Measurements from ENCODE around the gene TIMM23.
A peak's percentile ranks its signal among the peaks of the same experiment; 100 is the strongest.
"Not testable (repeated sequence)": the region's sequence is repeated elsewhere in the genome, so short reads cannot be mapped to it uniquely, and the experiment has no call there.

Gene TIMM23

GRCh38 chr10:45972106-45972812 lies at the start of gene TIMM23:
Gene TIMM23 (plus strand): TSS chr10:45972489. CDS start chr10:45972625, 136 bp downstream.
- POLR2A ChIA-PET (ENCODE audit: low non-redundant PET); CTCF ChIA-PET: not testable (repeated sequence)
- DNase-seq (ENCODE audit: low spot score), result peak; percentile 30
- peak within 1 kb of the TSS; percentile 73 for H3K27ac ChIP-seq

- POLR2A ChIA-PET (ENCODE audit: low non-redundant PET); CTCF ChIA-PET; DNase-seq (ENCODE audit: low spot score); H3K27ac ChIP-seq: not testable (repeated sequence)
Observed at GRCh38 chr10:45926790-45927189, 45.5 kb upstream of the TIMM23 start.

- DNase-seq (ENCODE audit: low spot score); POLR2A ChIA-PET (ENCODE audit: low non-redundant PET); CTCF ChIA-PET; H3K27ac ChIP-seq: not testable (repeated sequence)
Observed at GRCh38 chr10:45931305-45931704, 41.0 kb upstream of the TIMM23 start.

GRCh38 chr10:45934788-45935187 lies 37.5 kb upstream of the TIMM23 start:
- H3K27ac ChIP-seq; DNase-seq (ENCODE audit: low spot score); POLR2A ChIA-PET (ENCODE audit: low non-redundant PET); CTCF ChIA-PET: not testable (repeated sequence)

- H3K27ac ChIP-seq; DNase-seq (ENCODE audit: low spot score); CTCF ChIA-PET; POLR2A ChIA-PET (ENCODE audit: low non-redundant PET): not testable (repeated sequence)
Observed at GRCh38 chr10:45939176-45939697, 33.1 kb upstream of the TIMM23 start.

- DNase-seq (ENCODE audit: low spot score); H3K27ac ChIP-seq; CTCF ChIA-PET; POLR2A ChIA-PET (ENCODE audit: low non-redundant PET): not testable (repeated sequence)
Observed at GRCh38 chr10:45941196-45941595, 31.1 kb upstream of the TIMM23 start.

GRCh38 chr10:45945476-45945875 lies 26.8 kb upstream of the TIMM23 start:
- POLR2A ChIA-PET (ENCODE audit: low non-redundant PET), result not testable (repeated sequence)

GRCh38 chr10:45947363-45947762 lies 24.9 kb upstream of the TIMM23 start:
- CTCF ChIA-PET; DNase-seq (ENCODE audit: low spot score); H3K27ac ChIP-seq; POLR2A ChIA-PET (ENCODE audit: low non-redundant PET): not testable (repeated sequence)

More at GRCh38 chr10:45945476-45945875, 26.8 kb upstream of the TIMM23 start:
- H3K27ac ChIP-seq; DNase-seq (ENCODE audit: low spot score); CTCF ChIA-PET: not testable (repeated sequence)

GRCh38 chr10:45948801-45949200 lies 23.5 kb upstream of the TIMM23 start:
- H3K27ac ChIP-seq; CTCF ChIA-PET; DNase-seq (ENCODE audit: low spot score); POLR2A ChIA-PET (ENCODE audit: low non-redundant PET): not testable (repeated sequence)

GRCh38 chr10:45954367-45954766 lies 17.9 kb upstream of the TIMM23 start:
- DNase-seq (ENCODE audit: low spot score); POLR2A ChIA-PET (ENCODE audit: low non-redundant PET); CTCF ChIA-PET; H3K27ac ChIP-seq: not testable (repeated sequence)

- POLR2A ChIA-PET (ENCODE audit: low non-redundant PET); CTCF ChIA-PET; DNase-seq (ENCODE audit: low spot score); H3K27ac ChIP-seq: not testable (repeated sequence)
Observed at GRCh38 chr10:45956634-45957033, 15.7 kb upstream of the TIMM23 start.

GRCh38 chr10:45957928-45958327 lies 14.4 kb upstream of the TIMM23 start:
- CTCF ChIA-PET; DNase-seq (ENCODE audit: low spot score); H3K27ac ChIP-seq; POLR2A ChIA-PET (ENCODE audit: low non-redundant PET): not testable (repeated sequence)

GRCh38 chr10:45962686-45963452 lies 9.4 kb upstream of the TIMM23 start:
- DNase-seq (ENCODE audit: low spot score); H3K27ac ChIP-seq; POLR2A ChIA-PET (ENCODE audit: low non-redundant PET); CTCF ChIA-PET: not testable (repeated sequence)

GRCh38 chr10:45971019-45971418 lies 1.3 kb upstream of the TIMM23 start:
- H3K27ac ChIP-seq, result not testable (repeated sequence)

GRCh38 chr10:45971742-45972105 lies 565 bp upstream of the TIMM23 start:
- peak overlapping the region; percentile 73 for H3K27ac ChIP-seq
- DNase-seq (ENCODE audit: low spot score); CTCF ChIA-PET; POLR2A ChIA-PET (ENCODE audit: low non-redundant PET): not testable (repeated sequence)

More at GRCh38 chr10:45971019-45971418, 1.3 kb upstream of the TIMM23 start:
- CTCF ChIA-PET; POLR2A ChIA-PET (ENCODE audit: low non-redundant PET); DNase-seq (ENCODE audit: low spot score): not testable (repeated sequence)

GRCh38 chr10:45972813-45973169 lies 502 bp downstream of the TIMM23 start:
- H3K27ac ChIP-seq; CTCF ChIA-PET; POLR2A ChIA-PET (ENCODE audit: low non-redundant PET); DNase-seq (ENCODE audit: low spot score): not testable (repeated sequence)

GRCh38 chr10:45974041-45974440 lies 1.8 kb downstream of the TIMM23 start:
- DNase-seq (ENCODE audit: low spot score); CTCF ChIA-PET; H3K27ac ChIP-seq: not testable (repeated sequence)
- POLR2A ChIA-PET (ENCODE audit: low non-redundant PET), result interaction anchor here (0.6 kb wide), 1 partner anchor 30 kb away, joined by 7 read pairs; no protein-coding TSS in a partner anchor

GRCh38 chr10:45978554-45978953 lies 6.3 kb downstream of the TIMM23 start:
- H3K27ac ChIP-seq; POLR2A ChIA-PET (ENCODE audit: low non-redundant PET); DNase-seq (ENCODE audit: low spot score); CTCF ChIA-PET: not testable (repeated sequence)
